ENCODE data around the gene HARBI1.

The HARBI1 gene

GRCh38 chr11:46633291-46634217 is 16.5 kb upstream of the HARBI1 start:
- no peak for DNase-seq

GRCh38 chr11:46632502-46632901 is 15.5 kb upstream of the HARBI1 start:
- DNase-seq: no peak

GRCh38 chr11:46631676-46632075 is 14.6 kb upstream of the HARBI1 start:
- DNase-seq: no peak

GRCh38 chr11:46630237-46630636 is 13.2 kb upstream of the HARBI1 start:
- no peak for DNase-seq

GRCh38 chr11:46628961-46629360 is 11.9 kb upstream of the HARBI1 start:
- DNase-seq: no peak

- DNase-seq: no peak
Measured at GRCh38 chr11:46625406-46625805, 8.4 kb upstream of the HARBI1 start.

- no peak for DNase-seq
Measured at GRCh38 chr11:46618837-46619236, 1.8 kb upstream of the HARBI1 start.

GRCh38 chr11:46617972-46618314 is 916 bp upstream of the HARBI1 start:
- no peak for DNase-seq

GRCh38 chr11:46616551-46617133 is 385 bp downstream of the HARBI1 start:
- peak; percentile 54 for DNase-seq

- no peak for DNase-seq
Measured at GRCh38 chr11:46615756-46616155, 1.3 kb downstream of the HARBI1 start.

- DNase-seq: no peak
Measured at GRCh38 chr11:46612326-46612725, 4.7 kb downstream of the HARBI1 start.

GRCh38 chr11:46611526-46612304 is 5.3 kb downstream of the HARBI1 start:
- no peak for DNase-seq

GRCh38 chr11:46609386-46609785 is 7.6 kb downstream of the HARBI1 start:
- no peak for DNase-seq

GRCh38 chr11:46607516-46607915 is 9.5 kb downstream of the HARBI1 start:
- DNase-seq: no peak

- DNase-seq: no peak
Measured at GRCh38 chr11:46604796-46605195, 12.2 kb downstream of the HARBI1 start.

GRCh38 chr11:46603704-46604308 is 13.2 kb downstream of the HARBI1 start:
- no peak for DNase-seq

- DNase-seq: no peak
Measured at GRCh38 chr11:46601129-46601528, 15.9 kb downstream of the HARBI1 start.

GRCh38 chr11:46600194-46600960 is 16.6 kb downstream of the HARBI1 start:
- DNase-seq: no peak

GRCh38 chr11:46599340-46600193 is 17.5 kb downstream of the HARBI1 start:
- DNase-seq: no peak

- no peak for DNase-seq
Measured at GRCh38 chr11:46597609-46598219, 19.3 kb downstream of the HARBI1 start.

- DNase-seq: no peak
Measured at GRCh38 chr11:46597155-46597554, 19.9 kb downstream of the HARBI1 start.
